Measurements from ENCODE around the gene GTF2F1.
"Not testable (repeated sequence)": the region's sequence is repeated elsewhere in the genome, so short reads cannot be mapped to it uniquely, and the experiment has no call there.

The GTF2F1 gene

GRCh38 chr19:6350688-6351087 lies 42.3 kb downstream of the GTF2F1 start:
- TF ChIP-seq CTCF (IDR thresholded peaks at IDR 0.05; ENCODE audit: low read depth, low read length) (no peak), EZH2phosphoT487 (IDR thresholded peaks at IDR 0.05; ENCODE audit: low read depth) (no peak)
- Histone ChIP-seq H3K36me3 (replicated peaks; ENCODE audit: low read depth, low read length) (no peaks in the 10 kb centered on the region), H3K27ac (ENCODE audit: low read length) (no peak overlapping the region), H3K9me3 (ENCODE audit: insufficient read depth, low read length) (no peaks in the 10 kb centered on the region), H3K4me3 (ENCODE audit: low read length) (no peak overlapping the region), H4K20me1 (ENCODE audit: insufficient read depth, low read length) (no peaks in the 10 kb centered on the region), H3K4me2 (ENCODE audit: low read length) (no peak overlapping the region), H2AFZ (ENCODE audit: low read depth, low read length) (no peak overlapping the region), H3K9ac (ENCODE audit: low read length) (no peak overlapping the region), H3K79me2 (ENCODE audit: low read length) (no peaks in the 10 kb centered on the region), H3K27me3 (ENCODE audit: low read depth, low read length) (no peaks in the 10 kb centered on the region), H3K4me1 (ENCODE audit: low read length) (no peaks in the 10 kb centered on the region)

- not testable (repeated sequence) for H3K27me3 ChIP-seq (ENCODE audit: low read depth, low read length); H3K4me3 ChIP-seq (ENCODE audit: low read length); H3K79me2 ChIP-seq (ENCODE audit: low read length); H3K27ac ChIP-seq (ENCODE audit: low read length); H3K9me3 ChIP-seq (ENCODE audit: insufficient read depth, low read length); H3K9ac ChIP-seq (ENCODE audit: low read length); H3K4me1 ChIP-seq (ENCODE audit: low read length); H2AFZ ChIP-seq (ENCODE audit: low read depth, low read length); H3K36me3 ChIP-seq (replicated peaks; ENCODE audit: low read depth, low read length); H3K4me2 ChIP-seq (ENCODE audit: low read length); H4K20me1 ChIP-seq (ENCODE audit: insufficient read depth, low read length)
Measured at GRCh38 chr19:6349271-6349670, 43.7 kb downstream of the GTF2F1 start.

GRCh38 chr19:6343462-6343861 lies 49.5 kb downstream of the GTF2F1 start:
- no peaks in the 10 kb centered on the region for H3K27me3 ChIP-seq (ENCODE audit: low read depth, low read length)

GRCh38 chr19:6340493-6341201 lies 52.3 kb downstream of the GTF2F1 start:
- no peak overlapping the region for H3K4me2 ChIP-seq (ENCODE audit: low read length)
- no peak overlapping the region for H3K4me3 ChIP-seq (ENCODE audit: low read length)
- no peak overlapping the region for H3K9ac ChIP-seq (ENCODE audit: low read length)
- H3K27ac ChIP-seq (ENCODE audit: low read length): no peak overlapping the region
- TF ChIP-seq EZH2phosphoT487 (IDR thresholded peaks at IDR 0.05; ENCODE audit: low read depth) (no peak), CTCF (IDR thresholded peaks at IDR 0.05; ENCODE audit: low read depth, low read length) (peak; percentile 15; the same call in 1 of the 2 replicates)
- no peaks in the 10 kb centered on the region for H3K4me1 ChIP-seq (ENCODE audit: low read length)
- H3K27me3 ChIP-seq (ENCODE audit: low read depth, low read length): no peaks in the 10 kb centered on the region
- H3K79me2 ChIP-seq (ENCODE audit: low read length): no peaks in the 10 kb centered on the region
- no peaks in the 10 kb centered on the region for H4K20me1 ChIP-seq (ENCODE audit: insufficient read depth, low read length)
- H3K9me3 ChIP-seq (ENCODE audit: insufficient read depth, low read length): no peaks in the 10 kb centered on the region
- H2AFZ ChIP-seq (ENCODE audit: low read depth, low read length): peak overlapping the region; percentile 27; the same call in 1 of the 2 replicates
- no peaks in the 10 kb centered on the region for H3K36me3 ChIP-seq (replicated peaks; ENCODE audit: low read depth, low read length)

More at GRCh38 chr19:6343462-6343861, 49.5 kb downstream of the GTF2F1 start:
- H3K27ac ChIP-seq (ENCODE audit: low read length): no peak overlapping the region
- H2AFZ ChIP-seq (ENCODE audit: low read depth, low read length): no peak overlapping the region; the same call in 1 of the 2 replicates
- no peak overlapping the region for H3K9ac ChIP-seq (ENCODE audit: low read length)
- H3K79me2 ChIP-seq (ENCODE audit: low read length): no peaks in the 10 kb centered on the region
- no peaks in the 10 kb centered on the region for H3K4me1 ChIP-seq (ENCODE audit: low read length)
- H4K20me1 ChIP-seq (ENCODE audit: insufficient read depth, low read length): no peaks in the 10 kb centered on the region
- no peak overlapping the region for H3K4me2 ChIP-seq (ENCODE audit: low read length)
- H3K4me3 ChIP-seq (ENCODE audit: low read length): no peak overlapping the region
- H3K9me3 ChIP-seq (ENCODE audit: insufficient read depth, low read length): no peaks in the 10 kb centered on the region
- no peak for TF ChIP-seq CTCF (IDR thresholded peaks at IDR 0.05; ENCODE audit: low read depth, low read length)
- no peak for TF ChIP-seq EZH2phosphoT487 (IDR thresholded peaks at IDR 0.05; ENCODE audit: low read depth)
- no peaks in the 10 kb centered on the region for H3K36me3 ChIP-seq (replicated peaks; ENCODE audit: low read depth, low read length)
